GM13977 (cell line): Measurements from ENCODE around the gene ARHGAP40.

ENCODE experiments used
- DNase-seq: peaks from one replicate; pipeline ENCODE4 v3.0.0; 2012; ENCODE audit warnings: low spot score
- in situ Hi-C: fragments of 300-500 bp; cut with MboI; formaldehyde crosslinking; loops from one replicate; pipeline ENCODE4 v1.12.0; 2022; ENCODE audit warnings: low sequenced_read_pairs, low pct_unique_long_range_greater_than_20kb, mixed read lengths, inconsistent platforms; ENCODE audit not compliant: unreplicated experiment
- TF ChIP-seq, protein P1 (sequence below): IDR thresholded peaks from 2 replicates; pipeline ENCODE4 v1.5.1; 2012; ENCODE audit warnings: mild to moderate bottlenecking, control low read depth; ENCODE audit not compliant: insufficient read depth; ENCODE audit errors: extremely low read depth, missing control alignments

Gene ARHGAP40

DNA sequence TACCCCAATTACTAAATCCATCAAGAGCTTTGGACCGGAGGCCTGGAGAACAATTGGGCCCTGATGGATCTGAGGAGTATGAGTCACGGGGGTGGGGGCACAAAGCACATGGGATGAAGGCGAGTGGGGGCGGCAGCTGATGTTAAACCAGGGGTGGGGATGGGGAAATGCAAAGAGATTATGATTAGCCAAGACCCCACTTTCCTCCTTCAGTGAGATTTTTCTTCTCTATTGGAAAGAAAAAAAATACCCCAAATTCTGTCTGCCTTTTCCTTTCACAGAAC is 57.9 kb downstream of the ARHGAP40 start:
- no peak for DNase-seq
- TF ChIP-seq, protein P1, sequence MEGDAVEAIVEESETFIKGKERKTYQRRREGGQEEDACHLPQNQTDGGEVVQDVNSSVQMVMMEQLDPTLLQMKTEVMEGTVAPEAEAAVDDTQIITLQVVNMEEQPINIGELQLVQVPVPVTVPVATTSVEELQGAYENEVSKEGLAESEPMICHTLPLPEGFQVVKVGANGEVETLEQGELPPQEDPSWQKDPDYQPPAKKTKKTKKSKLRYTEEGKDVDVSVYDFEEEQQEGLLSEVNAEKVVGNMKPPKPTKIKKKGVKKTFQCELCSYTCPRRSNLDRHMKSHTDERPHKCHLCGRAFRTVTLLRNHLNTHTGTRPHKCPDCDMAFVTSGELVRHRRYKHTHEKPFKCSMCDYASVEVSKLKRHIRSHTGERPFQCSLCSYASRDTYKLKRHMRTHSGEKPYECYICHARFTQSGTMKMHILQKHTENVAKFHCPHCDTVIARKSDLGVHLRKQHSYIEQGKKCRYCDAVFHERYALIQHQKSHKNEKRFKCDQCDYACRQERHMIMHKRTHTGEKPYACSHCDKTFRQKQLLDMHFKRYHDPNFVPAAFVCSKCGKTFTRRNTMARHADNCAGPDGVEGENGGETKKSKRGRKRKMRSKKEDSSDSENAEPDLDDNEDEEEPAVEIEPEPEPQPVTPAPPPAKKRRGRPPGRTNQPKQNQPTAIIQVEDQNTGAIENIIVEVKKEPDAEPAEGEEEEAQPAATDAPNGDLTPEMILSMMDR, result no peak
- in situ Hi-C loops, result loop anchor here (25.0 kb wide), 1 partner anchor 253 kb away; no protein-coding TSS in a partner anchor

DNA sequence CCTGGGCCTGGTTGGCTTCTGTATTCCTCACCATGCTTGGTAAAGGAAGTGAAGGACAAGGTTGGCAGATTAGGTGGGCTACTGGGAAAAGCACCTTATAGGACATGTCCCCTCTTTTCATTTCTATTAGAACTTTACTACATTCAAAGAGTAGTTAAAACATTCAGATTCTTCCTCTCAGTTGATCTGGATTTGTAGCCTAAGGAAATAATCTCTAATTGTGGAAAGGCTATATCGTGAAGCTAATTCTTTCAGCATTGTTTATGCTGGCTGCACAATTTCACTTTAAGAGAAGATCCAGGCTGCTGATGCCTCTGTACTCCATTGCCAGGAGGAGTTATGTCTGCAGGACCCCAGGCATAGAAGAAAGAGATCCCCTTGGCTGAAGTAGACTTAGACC is 58.8 kb downstream of the ARHGAP40 start:
- no peak for DNase-seq
- in situ Hi-C loops, result loop anchor here (25.0 kb wide), 1 partner anchor 252 kb away; no protein-coding TSS in a partner anchor
- TF ChIP-seq, protein P1, result no peak

DNA sequence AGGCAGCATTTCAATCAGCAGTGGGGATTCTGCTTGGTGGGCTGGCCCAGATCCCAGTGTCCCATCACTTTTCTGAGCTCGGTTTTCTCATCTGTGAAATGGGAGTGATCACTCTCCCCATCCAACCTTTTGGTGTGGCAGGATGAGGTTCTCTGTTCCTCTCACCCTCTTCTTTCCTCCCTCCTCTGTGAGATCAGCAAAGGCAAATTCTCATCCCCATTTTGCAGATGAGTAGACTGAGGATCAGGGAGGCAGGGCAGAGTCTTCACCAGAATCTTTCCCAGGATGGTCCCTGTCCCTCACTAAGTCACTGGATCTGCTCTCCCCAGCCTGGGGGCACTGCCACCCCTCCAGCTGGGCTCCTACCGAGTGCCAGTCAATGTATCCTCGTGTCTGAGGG is 62.1 kb downstream of the ARHGAP40 start:
- in situ Hi-C loops, result loop anchor here (25.0 kb wide), 1 partner anchor 249 kb away; no protein-coding TSS in a partner anchor
- TF ChIP-seq, protein P1, result no peak
- no peak for DNase-seq

DNA sequence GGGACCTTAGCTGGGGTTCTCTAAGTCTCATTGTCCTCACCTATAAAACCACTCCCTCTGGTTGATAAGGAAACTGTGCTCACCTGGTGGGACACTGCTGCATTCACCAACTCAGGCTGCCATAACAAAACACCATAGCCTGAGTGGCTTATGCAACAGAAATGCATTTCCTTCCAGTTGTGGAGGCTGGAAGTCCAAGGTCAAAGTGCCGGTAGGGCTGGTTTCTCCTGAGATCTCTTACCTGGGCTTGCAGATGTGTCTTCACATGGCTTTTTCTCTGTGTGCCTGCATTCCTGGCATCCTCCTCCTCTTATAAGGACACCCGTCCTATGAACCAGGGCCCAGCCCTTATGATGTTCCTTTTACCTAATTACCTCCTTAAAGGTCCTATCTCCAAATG is 62.7 kb downstream of the ARHGAP40 start:
- DNase-seq, result no peak
- in situ Hi-C loops, result loop anchor here (25.0 kb wide), 1 partner anchor 248 kb away; no protein-coding TSS in a partner anchor
- TF ChIP-seq, protein P1, result no peak

DNA sequence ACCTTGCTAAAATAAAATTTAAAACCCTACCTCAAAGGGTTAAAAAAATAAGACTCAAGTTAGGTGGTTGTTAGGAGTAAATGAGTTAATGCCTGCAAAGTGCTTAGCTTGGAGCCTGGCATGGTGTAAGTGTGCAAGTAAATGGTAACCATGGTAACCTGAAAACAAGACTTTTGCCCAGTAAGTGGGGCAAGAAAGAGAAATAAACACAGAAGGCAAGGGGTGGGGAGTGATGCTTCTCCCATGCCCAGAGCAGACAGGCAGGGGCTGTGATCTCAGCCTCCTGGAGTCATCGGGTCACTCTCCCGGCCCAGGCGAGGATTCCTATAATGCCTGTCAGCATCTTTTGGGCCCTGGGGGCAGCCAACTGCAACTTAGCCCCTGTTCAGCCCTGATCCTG is 63.5 kb downstream of the ARHGAP40 start:
- in situ Hi-C loops, result loop anchor here (25.0 kb wide), 1 partner anchor 247 kb away; no protein-coding TSS in a partner anchor
- TF ChIP-seq, protein P1, result no peak
- DNase-seq, result no peak

- no peak for DNase-seq
- in situ Hi-C loops, result loop anchor here (25.0 kb wide), 1 partner anchor 247 kb away; no protein-coding TSS in a partner anchor
- TF ChIP-seq, protein P1, result no peak
Measured at GRCh38 chr20:38665506-38666285, 64.1 kb downstream of the ARHGAP40 start.
